HL-60 (cell line): ENCODE data around the gene PSMC5.

Experiments used
- DNase-seq, 2 experiments: peaks; one replicate each; pipeline ENCODE4 v3.0.0-alpha.2; 2010 to 2020; ENCODE audit warnings: low read depth in 1 of 2, low spot score in 1 of 2
- H3K27ac ChIP-seq: fragments of 250-450 bp; sonication (Bioruptor Pico); replicated peaks from 2 replicates; pipeline ENCODE4 v1.5.1; 2020; ENCODE audit warnings: mild to moderate bottlenecking, moderate library complexity
- H3K27me3 ChIP-seq: fragments of 250-450 bp; sonication (Bioruptor Pico); 2 replicates; pipeline ENCODE4 v1.5.1; 2021; ENCODE audit warnings: mild to moderate bottlenecking, moderate library complexity; ENCODE audit not compliant: insufficient read depth, poor library complexity, severe bottlenecking
- H3K4me3 ChIP-seq: replicated peaks from 2 replicates; pipeline ENCODE4 v1.5.1; 2011; ENCODE audit warnings: mild to moderate bottlenecking, control low read depth, low read length; ENCODE audit not compliant: insufficient read depth
- CTCF ChIP-seq: IDR thresholded peaks from one replicate; pipeline ENCODE4 v1.5.1; 2011; ENCODE audit warnings: low read length, control low read depth, inconsistent platforms; ENCODE audit not compliant: insufficient read depth
- GABPA ChIP-seq: IDR thresholded peaks from 2 replicates; pipeline ENCODE4 v1.6.1; 2012; ENCODE audit warnings: low read depth
- POLR2AphosphoS5 ChIP-seq: IDR thresholded peaks from 2 replicates; pipeline ENCODE4 v1.6.1; 2012; ENCODE audit warnings: low read depth
- REST ChIP-seq: IDR thresholded peaks from 2 replicates; pipeline ENCODE4 v1.6.1; 2012; ENCODE audit warnings: low read depth; ENCODE audit not compliant: insufficient replicate concordance
- SPI1 ChIP-seq: IDR thresholded peaks from 2 replicates; pipeline ENCODE4 v1.6.1; 2012; ENCODE audit warnings: low read depth, mild to moderate bottlenecking, borderline replicate concordance

The PSMC5 gene

GRCh38 chr17:63783522-63783921, 43.7 kb upstream of the PSMC5 start:
- no peak for DNase-seq
- H3K4me3 ChIP-seq: no peak overlapping the region
- no peak overlapping the region for H3K27ac ChIP-seq
- no peak for TF ChIP-seq GABPA
- no peak for TF ChIP-seq POLR2AphosphoS5
- no peak for TF ChIP-seq CTCF
- no peak for TF ChIP-seq SPI1
- TF ChIP-seq REST: no peak
- no peaks in the 10 kb centered on the region for H3K27me3 ChIP-seq

GRCh38 chr17:63785556-63785955, 41.7 kb upstream of the PSMC5 start:
- DNase-seq: no peak
- Histone ChIP-seq H3K4me3 (no peak overlapping the region), H3K27me3 (no peaks in the 10 kb centered on the region), H3K27ac (no peak overlapping the region)
- no peak for TF ChIP-seq SPI1
- no peak for TF ChIP-seq POLR2AphosphoS5
- TF ChIP-seq CTCF: no peak
- TF ChIP-seq REST: no peak
- TF ChIP-seq GABPA: no peak

GRCh38 chr17:63786117-63786516, 41.1 kb upstream of the PSMC5 start:
- Histone ChIP-seq H3K27ac (no peak overlapping the region), H3K4me3 (no peak overlapping the region), H3K27me3 (no peaks in the 10 kb centered on the region)
- no peak for DNase-seq
- TF ChIP-seq CTCF: no peak
- no peak for TF ChIP-seq GABPA
- TF ChIP-seq REST: no peak
- no peak for TF ChIP-seq POLR2AphosphoS5
- no peak for TF ChIP-seq SPI1
